ENCODE results near the gene COPZ2. TPM values are rescaled to one million over a fixed set of nuclear protein-coding genes. Genes with fewer than 3 reads are reported as not detected.
"Not testable (repeated sequence)": the region's sequence is repeated elsewhere in the genome, so short reads cannot be mapped to it uniquely, and the experiment has no call there.

The COPZ2 gene
- total and polyA plus RNA-seq, 2 donors (not counting 1 experiment from before 2014, with no cell fraction given), result 1.0 to 2.3 TPM

DNA sequence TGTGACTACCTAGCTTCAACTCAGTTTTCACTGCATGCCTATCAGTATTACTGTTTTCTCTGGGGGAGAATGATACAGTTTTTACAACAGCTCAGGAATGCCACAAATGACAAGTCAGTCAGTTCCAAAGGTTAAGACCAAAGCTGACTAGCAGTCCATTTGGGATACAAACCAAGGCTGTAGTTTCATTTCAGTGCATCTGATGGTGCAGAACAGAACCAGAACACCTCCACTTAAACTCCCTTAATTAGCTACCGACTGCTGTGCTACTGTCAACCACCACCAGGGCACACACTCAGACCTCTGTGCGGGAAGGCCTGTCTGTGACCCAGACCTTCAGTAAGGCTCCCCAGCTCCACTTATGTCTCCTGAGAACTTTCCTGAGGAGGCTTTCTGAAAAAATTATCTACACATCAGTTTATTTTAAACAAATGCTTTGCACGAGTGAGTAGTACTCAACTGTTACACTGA is 30.9 kb upstream of the COPZ2 start:
- no peak overlapping the region for H2AFZ ChIP-seq (ENCODE audit: insufficient read depth, low read depth, low read length, poor library complexity, severe bottlenecking)
- ATAC-seq (ENCODE audit: low read depth) (peak; percentile 31), DNase-seq (no peak)
- no peak for TF ChIP-seq EZH2 (IDR thresholded peaks at IDR 0.05; ENCODE audit: borderline replicate concordance, insufficient read depth, low read depth, low read length, poor library complexity, severe bottlenecking)
- TF ChIP-seq, protein P1, sequence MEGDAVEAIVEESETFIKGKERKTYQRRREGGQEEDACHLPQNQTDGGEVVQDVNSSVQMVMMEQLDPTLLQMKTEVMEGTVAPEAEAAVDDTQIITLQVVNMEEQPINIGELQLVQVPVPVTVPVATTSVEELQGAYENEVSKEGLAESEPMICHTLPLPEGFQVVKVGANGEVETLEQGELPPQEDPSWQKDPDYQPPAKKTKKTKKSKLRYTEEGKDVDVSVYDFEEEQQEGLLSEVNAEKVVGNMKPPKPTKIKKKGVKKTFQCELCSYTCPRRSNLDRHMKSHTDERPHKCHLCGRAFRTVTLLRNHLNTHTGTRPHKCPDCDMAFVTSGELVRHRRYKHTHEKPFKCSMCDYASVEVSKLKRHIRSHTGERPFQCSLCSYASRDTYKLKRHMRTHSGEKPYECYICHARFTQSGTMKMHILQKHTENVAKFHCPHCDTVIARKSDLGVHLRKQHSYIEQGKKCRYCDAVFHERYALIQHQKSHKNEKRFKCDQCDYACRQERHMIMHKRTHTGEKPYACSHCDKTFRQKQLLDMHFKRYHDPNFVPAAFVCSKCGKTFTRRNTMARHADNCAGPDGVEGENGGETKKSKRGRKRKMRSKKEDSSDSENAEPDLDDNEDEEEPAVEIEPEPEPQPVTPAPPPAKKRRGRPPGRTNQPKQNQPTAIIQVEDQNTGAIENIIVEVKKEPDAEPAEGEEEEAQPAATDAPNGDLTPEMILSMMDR (IDR thresholded peaks at IDR 0.05), result peak; percentile 30
- no peaks in the 10 kb centered on the region for H4K20me1 ChIP-seq (ENCODE audit: control insufficient read depth, insufficient read depth, low read length, poor library complexity, severe bottlenecking)
- Mint-ChIP-seq H3K9me3 (ENCODE audit: insufficient read depth) (no peaks in the 10 kb centered on the region), H3K4me1 (no peaks in the 10 kb centered on the region), H3K4me3 (no peak overlapping the region), H3K27me3 (no peaks in the 10 kb centered on the region), H3K27ac (no peak overlapping the region)
- H3K36me3 ChIP-seq (replicated peaks in 1 of 2; ENCODE audit: control extremely low read depth in 1 of 2, control insufficient read depth in 1 of 2, extremely low read depth in 1 of 2, insufficient read depth in 2 of 2, low read length in 1 of 2), result peaks cover 14 to 27% of the 10 kb centered on the region in 2 experiments
- no peak overlapping the region for H3K27ac ChIP-seq (ENCODE audit: low read length in 2 of 2)
- H3K27me3 ChIP-seq (replicated peaks in 1 of 4; ENCODE audit: control extremely low read depth in 1 of 4, control insufficient read depth in 3 of 4, insufficient read depth in 4 of 4, low read length in 3 of 4), result no peaks in the 10 kb centered on the region
- no peaks in the 10 kb centered on the region for H3K79me2 ChIP-seq (ENCODE audit: control insufficient read depth, insufficient read depth, low read length)
- WGBS (ENCODE audit: insufficient coverage), result 92% methylated on average over 2 of the region's 3 CpGs
- ChIA-PET POLR2A (no interaction called here), CTCF (interaction anchor here (0.8 to 3.3 kb wide), 9 partner anchors 11 to 90 kb away, joined by 3 to 24 read pairs (median 3); no protein-coding TSS in a partner anchor)
- intact Hi-C loops (cut with micrococcal nuclease), result no loop called here
- H3K4me1 ChIP-seq (ENCODE audit: control insufficient read depth in 2 of 2, insufficient read depth in 2 of 2, low read length in 2 of 2), result no peaks in the 10 kb centered on the region
- no peak overlapping the region for H3K9ac ChIP-seq (ENCODE audit: low read length)
- H3K4me3 ChIP-seq (ENCODE audit: control extremely low read depth in 1 of 5, extremely low read depth in 1 of 5, insufficient read depth in 1 of 5, low read depth in 2 of 5, low read length in 4 of 5), result no peak overlapping the region
- no peak overlapping the region for H3K4me2 ChIP-seq (replicated peaks; ENCODE audit: low read depth, low read length, poor library complexity, severe bottlenecking)
- no peaks in the 10 kb centered on the region for H3K9me3 ChIP-seq (ENCODE audit: control extremely low read depth in 1 of 3, control insufficient read depth in 2 of 3, insufficient read depth in 1 of 3, low read length in 2 of 3)

DNA sequence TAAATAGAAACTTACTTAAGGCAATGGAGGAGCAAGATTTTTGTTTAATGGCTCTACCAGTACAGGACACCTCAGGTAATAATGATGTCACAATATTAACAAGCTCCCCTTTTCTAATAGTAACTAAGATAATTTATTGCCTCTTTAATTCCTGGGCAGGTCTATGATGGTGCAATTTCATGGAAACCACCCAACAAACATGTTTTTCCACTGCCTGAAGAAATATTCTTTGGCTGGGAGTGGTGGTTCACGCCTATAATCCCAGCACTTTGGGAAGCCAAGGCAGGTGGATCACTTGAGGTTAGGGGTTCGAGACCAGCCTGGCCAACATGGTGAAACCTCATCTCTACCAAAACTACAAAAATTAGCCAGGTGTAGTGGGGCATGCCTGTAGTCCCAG is 30.2 kb upstream of the COPZ2 start:
- POLR2A ChIA-PET; H3K79me2 ChIP-seq (ENCODE audit: control insufficient read depth, insufficient read depth, low read length); H3K27ac Mint-ChIP-seq; H3K27me3 ChIP-seq (replicated peaks in 1 of 4; ENCODE audit: control extremely low read depth in 1 of 4, control insufficient read depth in 3 of 4, insufficient read depth in 4 of 4, low read length in 3 of 4); DNase-seq; H4K20me1 ChIP-seq (ENCODE audit: control insufficient read depth, insufficient read depth, low read length, poor library complexity, severe bottlenecking); H2AFZ ChIP-seq (ENCODE audit: insufficient read depth, low read depth, low read length, poor library complexity, severe bottlenecking); H3K27me3 Mint-ChIP-seq; intact Hi-C loops (cut with micrococcal nuclease); H3K4me3 ChIP-seq (ENCODE audit: control extremely low read depth in 1 of 5, extremely low read depth in 1 of 5, insufficient read depth in 1 of 5, low read depth in 2 of 5, low read length in 4 of 5); ATAC-seq (ENCODE audit: low read depth); H3K4me2 ChIP-seq (replicated peaks; ENCODE audit: low read depth, low read length, poor library complexity, severe bottlenecking); H3K27ac ChIP-seq (ENCODE audit: low read length in 2 of 2); H3K4me1 ChIP-seq (ENCODE audit: control insufficient read depth in 2 of 2, insufficient read depth in 2 of 2, low read length in 2 of 2); H3K4me3 Mint-ChIP-seq; H3K9me3 ChIP-seq (ENCODE audit: control extremely low read depth in 1 of 3, control insufficient read depth in 2 of 3, insufficient read depth in 1 of 3, low read length in 2 of 3); H3K9ac ChIP-seq (ENCODE audit: low read length); H3K9me3 Mint-ChIP-seq (ENCODE audit: insufficient read depth); H3K4me1 Mint-ChIP-seq: not testable (repeated sequence)
- CTCF ChIA-PET, result interaction anchor here (0.8 to 3.3 kb wide), 6 partner anchors 12 to 89 kb away, joined by 3 to 24 read pairs (median 4); no protein-coding TSS in a partner anchor
- peaks cover 14 to 31% of the 10 kb centered on the region in 2 experiments for H3K36me3 ChIP-seq (replicated peaks in 1 of 2; ENCODE audit: control extremely low read depth in 1 of 2, control insufficient read depth in 1 of 2, extremely low read depth in 1 of 2, insufficient read depth in 2 of 2, low read length in 1 of 2)
- no CpG with 5 or more reads among the region's 2 CpGs for WGBS (ENCODE audit: insufficient coverage)
